ENCODE measurements around the gene CCDC117. TPM values are rescaled to one million over a fixed set of nuclear protein-coding genes. Genes with fewer than 3 reads are reported as not detected.
"Not testable (repeated sequence)": the region's sequence is repeated elsewhere in the genome, so short reads cannot be mapped to it uniquely, and the experiment has no call there.

Gene CCDC117
- total RNA-seq, 1 donor, result 28.6 TPM

DNA sequence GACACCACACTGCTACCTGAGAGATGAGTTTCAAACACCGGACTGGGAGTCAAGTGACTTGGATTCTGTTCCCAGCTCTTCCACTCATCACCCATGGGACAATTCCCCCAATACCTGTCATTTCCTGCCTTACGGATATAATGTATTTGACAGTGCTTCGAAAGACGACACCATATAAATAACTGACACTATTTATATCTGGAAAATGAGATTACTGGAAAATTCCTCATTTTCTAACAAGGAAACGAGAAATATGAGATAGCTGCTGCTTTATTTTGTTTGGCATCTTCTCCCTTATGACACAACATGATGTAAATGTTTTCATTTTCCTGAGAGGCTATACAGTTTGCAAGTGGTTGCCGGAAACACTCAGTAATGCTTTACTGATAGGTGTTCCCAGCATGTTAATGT, 22.0 kb upstream of the CCDC117 start:
- H3K79me2 ChIP-seq (ENCODE audit: insufficient read depth, low read length), result no peaks in the 10 kb centered on the region
- peaks cover 18% of the 10 kb centered on the region for H3K4me1 ChIP-seq (ENCODE audit: insufficient read depth, low read length)
- H3K36me3 ChIP-seq (ENCODE audit: insufficient read depth, low read length), result peaks cover 35% of the 10 kb centered on the region
- H3K27me3 ChIP-seq (ENCODE audit: insufficient read depth, low read length), result no peaks in the 10 kb centered on the region
- peak overlapping the region; percentile 11 for H2AFZ ChIP-seq (ENCODE audit: low read length)
- peak; percentile 91 for DNase-seq (ENCODE audit: insufficient read length, low spot score, missing footprints)
- H3K9me3 ChIP-seq (ENCODE audit: low read depth, low read length), result no peaks in the 10 kb centered on the region
- H4K20me1 ChIP-seq (ENCODE audit: insufficient read depth, low read length), result no peaks in the 10 kb centered on the region
- peak overlapping the region; percentile 92 for H3K27ac ChIP-seq (ENCODE audit: low read depth, low read length)
- peak overlapping the region; percentile 16 for H3K4me3 ChIP-seq (ENCODE audit: insufficient read depth, low read length)
- peak overlapping the region; percentile 68 for H3K4me2 ChIP-seq (ENCODE audit: insufficient read depth, low read length)
- TF ChIP-seq, protein P1, sequence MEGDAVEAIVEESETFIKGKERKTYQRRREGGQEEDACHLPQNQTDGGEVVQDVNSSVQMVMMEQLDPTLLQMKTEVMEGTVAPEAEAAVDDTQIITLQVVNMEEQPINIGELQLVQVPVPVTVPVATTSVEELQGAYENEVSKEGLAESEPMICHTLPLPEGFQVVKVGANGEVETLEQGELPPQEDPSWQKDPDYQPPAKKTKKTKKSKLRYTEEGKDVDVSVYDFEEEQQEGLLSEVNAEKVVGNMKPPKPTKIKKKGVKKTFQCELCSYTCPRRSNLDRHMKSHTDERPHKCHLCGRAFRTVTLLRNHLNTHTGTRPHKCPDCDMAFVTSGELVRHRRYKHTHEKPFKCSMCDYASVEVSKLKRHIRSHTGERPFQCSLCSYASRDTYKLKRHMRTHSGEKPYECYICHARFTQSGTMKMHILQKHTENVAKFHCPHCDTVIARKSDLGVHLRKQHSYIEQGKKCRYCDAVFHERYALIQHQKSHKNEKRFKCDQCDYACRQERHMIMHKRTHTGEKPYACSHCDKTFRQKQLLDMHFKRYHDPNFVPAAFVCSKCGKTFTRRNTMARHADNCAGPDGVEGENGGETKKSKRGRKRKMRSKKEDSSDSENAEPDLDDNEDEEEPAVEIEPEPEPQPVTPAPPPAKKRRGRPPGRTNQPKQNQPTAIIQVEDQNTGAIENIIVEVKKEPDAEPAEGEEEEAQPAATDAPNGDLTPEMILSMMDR (IDR thresholded peaks at IDR 0.05; ENCODE audit: extremely low read depth, low read depth, low read length), result no peak

DNA sequence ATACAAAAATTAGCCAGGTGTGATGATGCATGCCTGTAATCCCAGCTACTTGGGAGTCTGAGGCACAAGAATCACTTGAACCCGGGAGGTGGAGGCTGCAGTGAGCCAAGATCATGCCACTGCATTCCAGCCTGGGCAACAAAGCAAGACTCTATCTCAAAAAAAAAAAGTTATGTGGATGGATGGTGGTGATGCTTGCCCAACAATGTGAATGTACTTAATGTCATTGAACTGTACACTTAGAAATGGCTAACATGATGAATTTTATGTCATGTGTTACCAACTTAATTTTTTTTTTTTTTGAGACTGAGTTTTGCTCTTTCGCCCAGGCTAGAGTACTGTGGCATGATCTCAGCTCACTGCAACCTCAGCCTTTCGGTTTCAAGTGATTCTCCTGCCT, 18.0 kb upstream of the CCDC117 start:
- H3K27me3 ChIP-seq (ENCODE audit: insufficient read depth, low read length); H3K9me3 ChIP-seq (ENCODE audit: low read depth, low read length); H2AFZ ChIP-seq (ENCODE audit: low read length); H3K4me3 ChIP-seq (ENCODE audit: insufficient read depth, low read length); H3K4me2 ChIP-seq (ENCODE audit: insufficient read depth, low read length); H4K20me1 ChIP-seq (ENCODE audit: insufficient read depth, low read length); DNase-seq (ENCODE audit: insufficient read length, low spot score, missing footprints); H3K79me2 ChIP-seq (ENCODE audit: insufficient read depth, low read length); H3K27ac ChIP-seq (ENCODE audit: low read depth, low read length): not testable (repeated sequence)
- peaks cover 10% of the 10 kb centered on the region for H3K36me3 ChIP-seq (ENCODE audit: insufficient read depth, low read length)
- H3K4me1 ChIP-seq (ENCODE audit: insufficient read depth, low read length), result peaks cover 18% of the 10 kb centered on the region

DNA sequence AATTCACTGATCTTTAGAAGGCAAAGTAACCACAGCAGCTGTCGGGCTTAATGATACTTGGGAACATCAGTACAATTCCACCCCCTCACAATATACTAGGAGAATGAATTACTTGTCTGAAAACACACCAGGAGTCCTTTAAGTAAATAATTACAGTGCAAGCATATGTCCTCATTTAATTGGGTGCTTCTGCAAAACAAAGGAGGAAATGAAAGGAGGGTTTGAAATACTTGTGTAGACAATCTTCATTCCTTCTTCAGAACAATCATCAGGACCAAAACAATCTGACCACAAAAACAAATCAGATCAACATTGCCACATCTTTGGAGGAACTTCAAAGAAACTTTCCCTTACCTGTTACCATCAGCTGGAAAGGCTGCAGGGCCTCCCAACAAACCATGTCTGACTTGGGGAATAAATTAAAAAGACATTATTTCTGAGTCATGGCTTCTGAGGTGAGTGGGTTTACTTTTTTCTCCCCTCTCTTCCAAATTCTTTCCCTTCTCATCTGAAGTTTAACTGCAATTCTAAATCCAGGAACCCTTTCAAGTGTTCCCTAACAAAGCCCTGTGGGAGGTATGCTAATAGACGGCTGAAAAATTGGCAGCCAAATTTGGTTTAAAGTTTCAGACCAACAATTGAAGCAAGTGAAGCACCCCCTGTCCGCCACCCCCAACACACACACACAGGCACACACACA, 12.5 kb upstream of the CCDC117 start:
- Histone ChIP-seq H2AFZ (ENCODE audit: low read length) (no peak overlapping the region), H4K20me1 (ENCODE audit: insufficient read depth, low read length) (no peaks in the 10 kb centered on the region), H3K27ac (ENCODE audit: low read depth, low read length) (no peak overlapping the region), H3K4me2 (ENCODE audit: insufficient read depth, low read length) (no peak overlapping the region), H3K36me3 (ENCODE audit: insufficient read depth, low read length) (no peaks in the 10 kb centered on the region), H3K9me3 (ENCODE audit: low read depth, low read length) (no peaks in the 10 kb centered on the region), H3K4me1 (ENCODE audit: insufficient read depth, low read length) (no peaks in the 10 kb centered on the region), H3K4me3 (ENCODE audit: insufficient read depth, low read length) (no peak overlapping the region), H3K79me2 (ENCODE audit: insufficient read depth, low read length) (no peaks in the 10 kb centered on the region), H3K27me3 (ENCODE audit: insufficient read depth, low read length) (no peaks in the 10 kb centered on the region)
- peak; percentile 58 for DNase-seq (ENCODE audit: insufficient read length, low spot score, missing footprints)
- TF ChIP-seq, protein P1 (IDR thresholded peaks at IDR 0.05; ENCODE audit: extremely low read depth, low read depth, low read length), result no peak

DNA sequence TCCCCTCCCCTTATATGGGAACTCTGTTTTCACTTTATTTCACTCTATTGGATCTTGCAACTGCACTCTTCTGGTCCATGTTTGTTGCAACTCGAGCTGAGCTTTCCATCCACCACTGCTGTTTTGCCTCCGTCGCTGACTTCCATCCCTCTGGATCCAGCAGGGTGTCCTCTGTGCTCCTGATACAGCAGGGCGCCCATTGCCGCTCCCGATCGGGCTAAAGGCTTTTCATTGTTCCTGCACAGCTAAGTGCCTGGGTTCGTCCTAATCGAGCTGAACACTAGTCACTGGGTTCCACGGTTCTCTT, 11.1 kb upstream of the CCDC117 start:
- Histone ChIP-seq H3K79me2 (ENCODE audit: insufficient read depth, low read length) (no peaks in the 10 kb centered on the region), H3K27ac (ENCODE audit: low read depth, low read length) (no peak overlapping the region), H3K36me3 (ENCODE audit: insufficient read depth, low read length) (no peaks in the 10 kb centered on the region), H3K27me3 (ENCODE audit: insufficient read depth, low read length) (no peaks in the 10 kb centered on the region), H3K9me3 (ENCODE audit: low read depth, low read length) (no peaks in the 10 kb centered on the region), H4K20me1 (ENCODE audit: insufficient read depth, low read length) (no peaks in the 10 kb centered on the region), H3K4me1 (ENCODE audit: insufficient read depth, low read length) (no peaks in the 10 kb centered on the region), H3K4me2 (ENCODE audit: insufficient read depth, low read length) (no peak overlapping the region), H2AFZ (ENCODE audit: low read length) (no peak overlapping the region), H3K4me3 (ENCODE audit: insufficient read depth, low read length) (no peak overlapping the region)
- no peak for DNase-seq (ENCODE audit: insufficient read length, low spot score, missing footprints)
- TF ChIP-seq, protein P1 (IDR thresholded peaks at IDR 0.05; ENCODE audit: extremely low read depth, low read depth, low read length), result no peak

DNA sequence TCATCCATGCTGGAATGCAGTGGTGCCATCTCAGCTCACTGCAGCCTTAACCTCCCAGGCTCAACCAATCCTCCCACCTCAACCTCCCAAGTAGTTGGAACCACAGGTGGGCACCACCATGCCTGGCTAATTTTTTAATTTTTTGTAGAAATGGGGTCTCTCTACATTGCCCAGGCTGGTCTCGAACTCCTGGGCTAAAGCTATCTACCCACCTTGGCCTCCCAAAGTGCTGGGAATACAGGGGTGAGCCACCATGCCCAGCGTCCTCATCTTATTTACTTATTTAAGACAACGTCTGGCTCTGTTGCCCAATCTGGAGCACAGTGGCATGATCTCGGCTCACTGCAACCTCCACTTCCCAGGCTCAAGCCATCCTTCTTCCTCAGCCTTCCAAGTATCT, 10.5 kb upstream of the CCDC117 start:
- not testable (repeated sequence) for H3K9me3 ChIP-seq (ENCODE audit: low read depth, low read length); H2AFZ ChIP-seq (ENCODE audit: low read length); H3K4me3 ChIP-seq (ENCODE audit: insufficient read depth, low read length); H3K36me3 ChIP-seq (ENCODE audit: insufficient read depth, low read length); H4K20me1 ChIP-seq (ENCODE audit: insufficient read depth, low read length); DNase-seq (ENCODE audit: insufficient read length, low spot score, missing footprints); H3K27me3 ChIP-seq (ENCODE audit: insufficient read depth, low read length); H3K4me2 ChIP-seq (ENCODE audit: insufficient read depth, low read length); H3K79me2 ChIP-seq (ENCODE audit: insufficient read depth, low read length); H3K27ac ChIP-seq (ENCODE audit: low read depth, low read length); H3K4me1 ChIP-seq (ENCODE audit: insufficient read depth, low read length)

Measured in osteoblast (primary cell).